Right ventricle myocardium superior (tissue), 1 donor: ENCODE data around the gene PRAMEF15. TPM values are rescaled to one million over a fixed set of nuclear protein-coding genes. Genes with fewer than 3 reads are reported as not detected.
"Not testable (repeated sequence)": the region's sequence is repeated elsewhere in the genome, so short reads cannot be mapped to it uniquely, and the experiment has no call there.

Source experiments
- ATAC-seq: fragments of 200-7000 bp; cut with Tn5 transposase; one replicate; pipeline ENCODE4 v1.9.1; 2020; ENCODE audit warnings: mild to moderate bottlenecking; ENCODE audit not compliant: poor library complexity
- DNase-seq: peaks from one replicate; pipeline ENCODE4 v3.0.0-alpha.2; 2020
- intact Hi-C: fragments of 100-400 bp; cut with DNase I; formaldehyde crosslinking; loops from one replicate; pipeline ENCODE4 v1.11.2; 2022
- long read RNA-seq: library from polyadenylated mRNA; unstranded; transcript quantifications from one replicate; pipeline ENCODE4 v2.0.0, GENCODE V29; 2021
- total RNA-seq: library from RNA; stranded (reverse); fragmentation: NEBNext Ultra II Directional; extraction: Animal tissue kit (Norgen Biotek cat#: 25700); gene quantifications from one replicate; pipeline ENCODE4 v1.2.1, GENCODE V29; 2021
- donor health status: DM: no; HTN: yes; CAD: no; lungs with severe emphysema.

The PRAMEF15 gene
- not detected for total RNA-seq
- long read RNA-seq, result 0 reads

DNA sequence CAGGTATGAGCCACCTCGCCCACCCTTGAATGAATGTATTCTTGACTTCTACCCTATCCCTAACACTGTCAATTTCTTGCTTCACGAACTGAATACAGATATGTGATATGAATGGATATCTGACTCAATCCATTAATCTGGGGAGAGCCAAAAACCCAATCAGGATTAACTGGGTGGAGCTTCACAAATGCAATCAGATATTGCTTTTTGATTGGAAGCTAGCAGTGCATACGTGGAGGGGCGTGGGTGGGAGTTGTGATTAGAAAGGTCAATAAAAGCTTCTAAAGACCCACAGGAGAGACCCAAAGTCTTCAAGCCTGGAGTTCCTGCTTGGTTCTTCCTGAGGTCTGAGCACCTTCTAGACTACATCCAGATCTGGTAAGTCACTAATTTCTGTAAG, at the start of gene PRAMEF15:
Gene PRAMEF15 (plus strand): TSS at position 301 of the 400 bp plus-strand sequence. CDS start 2,827 bp downstream, outside the sequence.
- ATAC-seq, intact Hi-C loops, DNase-seq: not testable (repeated sequence)

DNA sequence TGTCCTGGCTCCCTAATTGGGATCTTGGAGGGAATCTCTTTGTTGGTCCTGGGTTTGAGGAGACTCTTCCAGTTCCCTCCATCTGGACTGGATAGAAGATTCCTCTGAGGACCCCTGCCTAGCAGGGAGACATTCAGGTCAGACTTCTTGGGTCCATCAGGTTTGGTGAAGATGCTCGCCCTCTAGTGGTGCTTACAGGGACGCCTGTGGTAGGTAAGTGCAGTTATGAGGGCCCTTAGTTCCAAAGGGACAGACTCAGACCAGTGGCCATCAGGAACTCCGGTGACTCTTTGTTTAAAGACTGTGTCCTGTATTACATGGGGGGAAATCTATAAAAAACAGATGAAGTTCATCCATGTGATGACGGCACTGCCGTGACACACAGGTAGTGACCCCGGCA, 38.4 kb upstream of the PRAMEF15 start:
- ATAC-seq, DNase-seq, intact Hi-C loops: not testable (repeated sequence)

DNA sequence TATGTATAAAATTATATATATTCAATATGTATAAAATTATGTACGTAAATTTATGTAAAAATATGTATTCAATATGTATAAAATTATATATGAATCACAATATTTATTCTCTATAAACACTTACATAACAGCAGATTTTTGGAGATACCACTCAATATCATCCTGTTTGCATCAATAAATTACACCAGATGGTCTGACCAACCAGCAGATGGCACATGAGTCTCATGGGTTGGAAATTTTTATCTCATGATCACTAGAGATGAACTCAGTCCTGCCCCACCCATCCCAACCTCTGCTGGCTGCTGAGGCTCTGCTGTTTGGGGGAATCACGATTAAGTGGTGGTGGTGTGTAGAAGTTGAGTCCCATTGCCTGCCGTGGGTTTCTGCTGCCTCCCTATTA, 35.8 kb upstream of the PRAMEF15 start:
- ATAC-seq, intact Hi-C loops: not testable (repeated sequence)

DNA sequence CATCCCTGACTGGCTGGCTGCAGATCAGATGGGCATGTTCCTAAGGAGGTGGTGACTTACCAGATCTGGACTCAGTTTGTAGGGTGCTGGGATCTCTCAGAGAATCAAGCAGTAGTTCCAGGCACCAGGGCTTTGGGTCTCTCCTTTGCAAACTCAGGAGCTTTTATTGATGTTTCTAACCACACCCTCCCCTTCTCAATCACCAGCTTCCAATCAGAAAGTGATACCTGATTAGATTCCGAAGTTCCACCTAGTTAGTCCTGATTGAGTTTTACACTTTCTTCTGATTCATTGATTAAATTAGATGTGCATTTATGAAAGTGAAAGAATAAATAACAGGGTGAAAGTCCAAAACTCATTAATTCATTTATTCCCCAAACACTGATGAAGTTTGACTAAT, 30.3 kb upstream of the PRAMEF15 start, which contains the start of gene PRAMEF8:
Gene PRAMEF8 (minus strand): TSS at position 101 of the 400 bp plus-strand sequence. CDS start 1,046 bp downstream, outside the sequence.
- intact Hi-C loops, ATAC-seq: not testable (repeated sequence)

More for the DNA sequence above, 35.8 kb upstream of the PRAMEF15 start:
- not testable (repeated sequence) for DNase-seq

DNA sequence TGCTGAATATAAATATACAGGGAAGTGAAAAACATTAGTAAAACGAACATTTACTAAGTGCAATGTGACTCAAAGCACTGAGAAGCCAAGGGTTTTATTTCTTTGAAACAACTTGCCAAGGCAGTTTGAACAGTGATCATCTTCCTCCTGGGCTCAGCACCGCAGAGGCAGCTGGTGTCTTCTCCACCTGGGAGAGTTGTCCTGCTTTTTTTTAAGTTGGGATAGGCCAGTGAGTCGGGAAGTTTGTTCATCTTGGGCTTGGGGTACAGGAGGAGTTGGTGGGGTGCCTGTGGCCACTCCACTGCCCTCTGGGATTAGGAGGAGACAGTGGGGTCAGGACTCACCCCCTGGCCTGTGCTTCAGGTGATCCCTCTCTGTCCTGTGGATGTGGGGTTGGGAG, 26.4 kb upstream of the PRAMEF15 start:
- DNase-seq, ATAC-seq, intact Hi-C loops: not testable (repeated sequence)

More for the DNA sequence above, 30.3 kb upstream of the PRAMEF15 start, which contains the start of gene PRAMEF8:
- not testable (repeated sequence) for DNase-seq

DNA sequence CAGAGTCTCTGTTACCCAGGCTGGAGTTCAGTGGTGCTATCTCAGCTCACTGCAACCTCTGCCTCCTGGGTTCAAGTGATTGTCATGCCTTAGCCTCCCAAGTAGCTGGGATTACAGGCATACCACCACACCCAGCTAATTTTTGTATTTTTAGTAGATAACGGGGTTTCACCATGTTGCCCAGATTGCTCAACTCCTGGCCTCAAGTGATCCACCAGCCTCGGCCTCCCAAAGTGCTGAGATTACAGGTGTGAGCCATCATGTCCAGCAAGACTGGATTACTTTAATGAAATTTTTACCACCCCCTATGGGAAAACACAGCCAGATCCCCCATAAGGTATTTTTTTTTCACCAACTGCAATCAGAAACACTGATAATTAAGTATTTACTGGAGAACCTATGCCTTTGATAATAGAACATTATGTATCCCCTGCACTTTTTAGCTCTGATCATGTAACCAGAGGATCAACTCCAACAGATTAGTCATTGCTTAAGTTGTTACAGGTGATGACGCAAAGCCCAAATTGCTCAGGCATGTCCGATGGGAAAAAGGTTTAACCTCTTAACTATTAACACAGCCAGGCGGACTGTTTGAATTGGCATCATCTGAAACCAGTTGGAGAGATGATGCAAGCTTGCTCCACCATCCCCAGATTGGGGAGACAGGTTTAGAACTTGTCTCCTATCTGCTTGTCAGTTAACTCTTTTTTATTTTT, 18.0 kb upstream of the PRAMEF15 start:
- intact Hi-C loops, result not testable (repeated sequence)

DNA sequence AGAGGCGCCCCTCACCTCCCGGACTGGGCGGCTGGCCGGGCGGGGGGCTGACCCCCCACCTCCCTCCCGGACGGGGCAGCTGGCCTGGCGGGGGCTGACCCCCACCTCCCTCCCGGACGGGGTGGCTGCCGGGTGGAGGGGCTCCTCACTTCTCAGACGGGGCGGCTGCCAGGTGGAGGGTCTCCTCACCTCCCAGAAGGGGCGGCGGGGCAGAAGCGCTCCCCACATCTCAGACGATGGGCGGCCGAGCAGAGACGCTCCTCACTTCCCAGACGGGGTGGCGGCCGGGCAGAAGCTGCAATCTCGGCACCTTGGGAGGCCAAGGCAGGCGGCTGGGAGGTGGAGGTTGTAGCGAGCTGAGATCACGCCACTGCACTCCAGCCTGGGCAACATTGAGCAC, 16.7 kb upstream of the PRAMEF15 start:
- DNase-seq, intact Hi-C loops, ATAC-seq: not testable (repeated sequence)

More for the DNA sequence above, 18.0 kb upstream of the PRAMEF15 start:
- not testable (repeated sequence) for ATAC-seq, DNase-seq

DNA sequence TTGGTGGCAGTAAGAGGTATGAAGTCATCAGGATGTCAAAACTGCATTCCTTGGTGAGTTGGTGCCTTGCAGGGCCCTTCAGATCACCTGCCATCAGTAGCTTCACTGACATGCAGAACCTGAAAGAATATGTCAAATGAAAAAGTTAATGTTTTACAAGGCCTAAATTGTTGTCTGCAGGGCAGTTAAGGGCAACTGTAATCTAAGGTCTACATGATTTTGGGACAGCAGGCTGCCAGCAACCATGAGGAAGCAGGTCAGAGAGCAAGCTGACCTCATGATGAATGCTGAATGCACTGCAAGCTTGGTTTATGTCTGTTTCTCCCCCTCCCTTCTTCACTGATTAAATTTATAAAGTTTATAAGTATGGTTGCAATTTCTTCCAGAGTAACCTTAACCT, 13.2 kb upstream of the PRAMEF15 start:
- intact Hi-C loops, ATAC-seq, DNase-seq: not testable (repeated sequence)

DNA sequence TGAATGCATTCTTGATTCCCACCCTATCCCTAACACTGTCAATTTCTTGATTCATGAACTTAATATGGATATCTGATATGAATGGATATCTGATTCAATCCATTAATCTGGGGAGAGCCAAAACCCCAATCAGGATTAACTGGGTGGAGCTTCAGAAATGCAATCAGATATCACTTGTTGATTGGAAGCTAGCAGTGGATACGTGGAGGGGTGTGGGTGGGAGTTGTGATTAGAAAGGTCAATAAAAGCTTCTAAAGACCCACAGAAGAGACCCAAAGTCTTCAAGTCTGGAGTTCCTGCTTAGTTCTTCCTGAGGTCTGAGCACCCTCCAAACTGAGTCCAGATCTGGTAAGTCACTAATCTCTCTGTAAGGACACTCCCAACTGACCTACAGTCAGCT, 12.1 kb upstream of the PRAMEF15 start, which contains the start of gene PRAMEF33:
Gene PRAMEF33 (plus strand): TSS at position 301 of the 400 bp plus-strand sequence. CDS start 2,416 bp downstream, outside the sequence.
- DNase-seq, ATAC-seq, intact Hi-C loops: not testable (repeated sequence)

DNA sequence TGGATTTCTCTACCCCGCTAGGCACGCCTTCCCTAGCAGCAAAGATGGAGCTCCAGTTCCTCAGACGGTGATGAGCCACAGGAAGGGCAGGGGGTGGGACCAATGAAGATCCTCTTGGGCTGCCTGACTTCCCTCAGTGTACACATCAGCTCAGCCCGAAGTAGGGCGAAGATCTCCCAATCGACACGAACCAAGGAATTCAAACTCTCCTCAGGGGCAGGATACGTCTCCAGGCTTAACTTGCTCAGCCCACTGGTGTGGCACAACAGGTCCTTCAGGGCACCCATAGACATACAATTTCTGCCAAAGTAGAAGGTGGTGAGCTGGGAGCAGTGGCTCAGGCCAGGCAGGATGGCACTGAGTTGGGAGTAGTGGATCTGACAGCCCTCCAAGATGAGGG, 27.1 kb downstream of the PRAMEF15 start:
- DNase-seq, intact Hi-C loops, ATAC-seq: not testable (repeated sequence)

DNA sequence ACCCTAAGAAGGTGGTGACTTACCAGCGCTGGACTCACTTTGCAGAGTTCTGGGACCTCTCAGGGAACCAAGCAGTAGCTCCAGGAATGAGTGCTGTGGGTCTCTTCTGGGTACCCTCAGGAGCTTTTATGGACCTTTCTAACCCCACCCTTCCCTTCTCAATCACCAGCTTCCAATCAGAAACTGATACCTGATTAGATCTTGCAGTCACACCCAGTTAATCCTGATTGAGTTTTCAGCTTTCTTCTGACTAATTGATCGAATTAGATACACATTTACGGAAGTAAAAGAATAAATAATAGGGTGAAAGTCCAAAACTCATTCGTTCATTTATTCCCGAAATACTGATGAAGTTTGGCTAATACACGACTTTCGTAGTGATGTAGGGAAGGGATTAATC, 31.7 kb downstream of the PRAMEF15 start, which contains the start of gene PRAMEF14:
Gene PRAMEF14 (minus strand): TSS at position 101 of the 400 bp plus-strand sequence. CDS start 1,820 bp downstream, outside the sequence.
- DNase-seq, intact Hi-C loops, ATAC-seq: not testable (repeated sequence)

DNA sequence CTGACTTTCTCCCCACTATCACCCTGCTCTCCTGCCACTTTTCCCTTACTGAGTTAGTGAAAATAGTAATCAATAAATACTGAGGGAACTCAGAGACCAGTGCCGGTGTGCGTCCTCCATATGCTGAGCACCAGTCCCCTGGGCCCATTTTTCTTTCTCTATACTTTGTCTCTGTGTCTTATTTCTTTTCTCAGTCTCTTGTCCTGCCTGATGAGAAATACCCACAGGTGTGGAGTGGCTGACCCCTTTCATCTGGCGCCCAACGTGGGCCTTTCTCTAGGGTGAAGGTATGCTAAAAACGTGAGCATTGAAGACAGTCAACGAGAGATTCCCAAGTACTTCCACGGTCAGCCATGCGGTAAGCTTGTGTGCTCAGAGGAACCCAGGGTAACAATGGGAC, 38.1 kb downstream of the PRAMEF15 start:
- ATAC-seq, DNase-seq, intact Hi-C loops: not testable (repeated sequence)

DNA sequence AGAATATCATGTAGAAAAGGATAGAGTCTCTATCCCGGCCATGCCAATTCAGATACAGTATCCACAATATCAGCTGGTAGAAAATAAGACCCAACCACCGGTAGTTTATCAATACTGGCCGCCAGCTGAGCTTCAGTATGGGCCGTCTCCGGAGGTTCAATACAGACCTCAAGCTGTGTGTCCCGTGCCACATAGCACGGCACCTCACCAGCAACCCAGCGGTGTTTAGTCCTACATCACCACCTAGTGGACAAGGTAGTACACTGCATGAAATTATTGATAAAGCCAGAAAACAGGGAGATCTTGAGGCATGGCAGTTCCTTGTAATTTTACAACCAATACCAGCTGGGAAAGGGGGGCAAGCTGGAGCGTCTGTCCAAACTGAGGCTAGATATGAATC, 39.1 kb downstream of the PRAMEF15 start:
- ATAC-seq, intact Hi-C loops, DNase-seq: not testable (repeated sequence)

DNA sequence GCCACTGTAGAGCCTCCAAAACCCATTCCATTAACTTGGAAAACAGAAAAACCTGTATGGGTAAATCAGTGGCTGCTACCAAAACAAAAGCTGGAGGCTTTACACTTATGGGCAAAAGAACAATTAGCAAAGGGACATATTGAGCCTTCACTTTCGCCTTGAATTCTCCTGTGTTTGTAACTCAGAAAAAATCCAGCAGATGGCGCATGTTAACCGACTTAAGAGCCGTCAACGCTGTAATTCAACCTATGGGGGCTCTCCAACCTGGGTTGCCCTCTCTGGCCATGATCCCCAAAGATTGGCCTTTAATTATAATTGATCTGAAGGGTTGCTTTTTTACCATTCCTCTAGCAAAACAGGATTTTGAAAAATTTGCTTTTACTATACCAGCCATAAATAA, 41.4 kb downstream of the PRAMEF15 start:
- intact Hi-C loops, ATAC-seq, DNase-seq: not testable (repeated sequence)

DNA sequence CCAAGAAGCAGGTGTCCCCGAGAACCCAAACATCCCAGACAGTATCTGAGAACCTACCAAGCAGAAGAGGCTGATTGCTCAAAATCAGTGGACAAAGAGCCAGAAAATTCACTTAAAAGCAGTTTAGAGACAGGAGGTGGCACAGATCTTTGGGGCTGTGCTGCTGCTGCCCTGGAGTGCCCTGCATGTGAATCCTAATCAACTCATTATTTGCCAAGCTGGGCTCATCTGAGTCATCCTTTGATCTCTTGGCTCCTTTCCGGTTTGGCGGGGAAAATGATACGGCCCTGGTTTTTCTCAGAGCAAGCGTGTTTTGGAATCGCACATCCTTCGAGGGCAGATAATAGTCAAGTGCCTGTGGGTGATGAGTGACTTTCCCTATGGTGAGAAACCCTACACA, 47.0 kb downstream of the PRAMEF15 start:
- intact Hi-C loops, DNase-seq, ATAC-seq: not testable (repeated sequence)

DNA sequence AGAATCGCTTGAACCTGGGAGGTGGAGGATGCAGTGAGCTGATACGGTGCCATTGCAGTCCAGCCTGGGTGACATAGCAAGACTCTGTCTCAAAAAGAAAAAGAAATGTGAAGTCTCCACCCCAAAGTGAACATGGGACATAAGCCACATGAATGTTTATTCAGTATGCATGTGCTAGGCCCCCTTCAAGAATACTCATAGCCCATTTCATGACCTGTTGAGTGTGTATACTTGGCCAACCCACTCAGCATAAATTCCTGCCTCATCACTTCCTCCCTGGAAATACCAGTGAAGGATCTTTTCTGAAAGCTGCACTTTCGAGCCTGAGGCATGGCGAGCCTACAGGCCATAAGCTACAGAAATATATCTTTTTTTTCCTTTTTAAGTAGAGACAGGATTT, 49.5 kb downstream of the PRAMEF15 start:
- intact Hi-C loops, ATAC-seq, DNase-seq: not testable (repeated sequence)

DNA sequence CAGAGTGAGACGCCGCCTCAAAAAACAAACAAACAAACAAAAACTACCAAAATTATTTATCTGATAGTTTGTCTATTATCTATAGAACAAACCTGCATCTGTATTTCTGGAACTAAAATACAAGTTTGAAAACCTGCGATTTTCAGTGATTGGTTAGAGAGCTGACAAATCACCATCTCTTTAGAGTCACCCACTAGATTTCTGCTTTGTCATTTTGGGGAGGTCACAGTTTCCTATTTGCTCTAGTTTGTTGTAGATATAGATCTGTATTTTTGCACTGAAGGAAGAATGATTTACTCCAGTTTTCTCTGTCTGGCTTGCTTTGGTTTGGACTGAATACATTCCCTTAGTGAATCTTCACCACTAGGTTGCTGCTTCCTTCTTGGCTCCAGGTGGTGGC, 51.2 kb downstream of the PRAMEF15 start:
- DNase-seq, ATAC-seq, intact Hi-C loops: not testable (repeated sequence)

DNA sequence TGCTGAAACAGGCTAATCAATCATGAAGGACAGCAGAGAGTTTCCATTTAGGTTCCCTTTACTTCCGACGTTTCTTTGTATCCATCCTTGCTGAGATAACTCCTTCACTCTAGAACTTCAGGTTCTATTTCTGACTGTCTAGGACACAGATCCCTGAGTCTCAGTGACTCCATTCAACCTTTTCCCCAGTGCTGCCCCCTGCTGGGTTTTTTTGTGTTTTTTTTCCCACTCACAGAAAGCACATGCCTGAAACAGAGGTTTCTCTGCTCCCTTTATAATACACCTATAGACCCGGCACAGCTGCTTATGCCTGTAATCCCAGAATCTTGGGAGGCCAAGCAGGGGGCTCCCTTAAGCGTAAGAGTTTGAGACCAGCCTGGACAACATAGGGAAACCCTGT, 53.2 kb downstream of the PRAMEF15 start:
- DNase-seq, intact Hi-C loops, ATAC-seq: not testable (repeated sequence)
